Measurements from ENCODE around the gene ECI2. TPM values are rescaled to one million over a fixed set of nuclear protein-coding genes. Genes with fewer than 3 reads are reported as not detected.

ECI2 gene
- total RNA-seq, 1 experiment from 2014 or later, result 61.4 TPM

- TF ChIP-seq CTCF (IDR thresholded peaks at IDR 0.05), result no peak
- TF ChIP-seq CREM (CRISPR knock-in tag; IDR thresholded peaks at IDR 0.05), result no peak
- TF ChIP-seq ZNF416 (CRISPR knock-in tag; IDR thresholded peaks at IDR 0.05), result no peak
- no peak for TF ChIP-seq AR (CRISPR knock-in tag; IDR thresholded peaks at IDR 0.05)
- TF ChIP-seq TCF7 (CRISPR knock-in tag; IDR thresholded peaks at IDR 0.05; ENCODE audit: low read depth), result no peak
- no peak for TF ChIP-seq ZNF138 (CRISPR knock-in tag; conservative IDR thresholded peaks at IDR 0.05)
- no peak for TF ChIP-seq RORB (CRISPR knock-in tag; IDR thresholded peaks at IDR 0.05)
- TF ChIP-seq ZNF671 (CRISPR knock-in tag; IDR thresholded peaks at IDR 0.05), result no peak
- no peak for TF ChIP-seq HMGA2 (CRISPR knock-in tag; IDR thresholded peaks at IDR 0.05)
- TF ChIP-seq NR1H2 (CRISPR knock-in tag; IDR thresholded peaks at IDR 0.05), result no peak
- TF ChIP-seq FOXJ3 (CRISPR knock-in tag; IDR thresholded peaks at IDR 0.05; ENCODE audit: borderline replicate concordance), result no peak
- TF ChIP-seq GRHL2 (CRISPR knock-in tag; IDR thresholded peaks at IDR 0.05; ENCODE audit: insufficient replicate concordance, severe bottlenecking), result no peak
- TF ChIP-seq ZNF219 (CRISPR knock-in tag; IDR thresholded peaks at IDR 0.05; ENCODE audit: borderline replicate concordance), result no peak
Measured at GRCh38 chr6:4167123-4167522, 31.7 kb upstream of the ECI2 start (continued).

GRCh38 chr6:4164456-4164855, 29.1 kb upstream of the ECI2 start:
- peaks cover 17% of the 10 kb centered on the region for H3K27me3 Mint-ChIP-seq (ENCODE audit: low read depth)
- H3K9me3 Mint-ChIP-seq, result peaks cover 18% of the 10 kb centered on the region
- no peak for TF ChIP-seq GABPB1 (CRISPR knock-in tag; IDR thresholded peaks at IDR 0.05)
- TF ChIP-seq NR2C2 (CRISPR knock-in tag; IDR thresholded peaks at IDR 0.05), result no peak
- no peak for TF ChIP-seq PRDM15 (CRISPR knock-in tag; IDR thresholded peaks at IDR 0.05)
- no peak for TF ChIP-seq IRF2 (CRISPR knock-in tag; IDR thresholded peaks at IDR 0.05; ENCODE audit: borderline replicate concordance, low read depth)
- TF ChIP-seq JUN (CRISPR knock-in tag; IDR thresholded peaks at IDR 0.05), result no peak
- no peak for TF ChIP-seq GTF2I (CRISPR knock-in tag; conservative IDR thresholded peaks at IDR 0.05)
- TF ChIP-seq JAZF1 (CRISPR knock-in tag; IDR thresholded peaks at IDR 0.05), result no peak
- no peak for TF ChIP-seq ATF1 (CRISPR knock-in tag; IDR thresholded peaks at IDR 0.05)
- no peak for TF ChIP-seq ETV6 (CRISPR knock-in tag; IDR thresholded peaks at IDR 0.05)
- TF ChIP-seq RORB (CRISPR knock-in tag; IDR thresholded peaks at IDR 0.05), result no peak
- TF ChIP-seq ELF4 (CRISPR knock-in tag; IDR thresholded peaks at IDR 0.05; ENCODE audit: low read depth), result no peak
- no peak for TF ChIP-seq ZNF121 (CRISPR knock-in tag; IDR thresholded peaks at IDR 0.05)
- TF ChIP-seq HMGA2 (CRISPR knock-in tag; IDR thresholded peaks at IDR 0.05), result no peak
- H3K4me3 Mint-ChIP-seq, result no peak overlapping the region
- H3K27ac Mint-ChIP-seq, result no peak overlapping the region
- peaks cover 18% of the 10 kb centered on the region for H3K36me3 Mint-ChIP-seq
- ChIA-PET POLR2A (no interaction called here), CTCF (interaction anchor here (1.1 kb wide), 1 partner anchor 46 kb away, joined by 7 read pairs; no protein-coding TSS in a partner anchor)
- DNase-seq (ENCODE audit: low spot score) (no peak), ATAC-seq (no peak)
- H3K4me1 Mint-ChIP-seq, result peaks cover 14% of the 10 kb centered on the region
